Measurements from ENCODE around the gene PVR. TPM values are rescaled to one million over a fixed set of nuclear protein-coding genes. Genes with fewer than 3 reads are reported as not detected.
"Not testable (repeated sequence)": the region's sequence is repeated elsewhere in the genome, so short reads cannot be mapped to it uniquely, and the experiment has no call there.

PVR gene
- total RNA-seq, 2 donors from 2014 or later = 27.5 to 64.7 TPM

GRCh38 chr19:44663996-44664395 is 20.3 kb downstream of the PVR start:
- ATAC-seq (no peak), DNase-seq (no peak)
- intact Hi-C loops (cut with DNase I) = no loop called here

- no peak for ATAC-seq
- intact Hi-C loops (cut with DNase I) = no loop called here
- no peak for DNase-seq
These were observed 21.3 kb downstream of the PVR start for GRCh38 chr19:44664976-44665375.

GRCh38 chr19:44666852-44667556 is 23.3 kb downstream of the PVR start:
- intact Hi-C loops (cut with DNase I) = no loop called here
- ATAC-seq (peak in 1 of 2 donors; percentile 9), DNase-seq (no peak)

- intact Hi-C loops (cut with DNase I) = no loop called here
- no peak for ATAC-seq
- no peak for DNase-seq
These were observed 25.5 kb downstream of the PVR start for GRCh38 chr19:44668985-44669764.

GRCh38 chr19:44670027-44670426 is 26.3 kb downstream of the PVR start:
- DNase-seq; ATAC-seq; intact Hi-C loops (cut with DNase I): not testable (repeated sequence)

GRCh38 chr19:44671400-44671799 is 27.7 kb downstream of the PVR start, which contains the start of gene CEACAM19:
TSS of gene CEACAM19 (plus strand) at chr19:44671482. CDS start at chr19:44671932, 450 bp downstream.
- intact Hi-C loops (cut with DNase I) = no loop called here
- DNase-seq (no peak), ATAC-seq (no peak)

- ATAC-seq (no peak), DNase-seq (no peak)
- intact Hi-C loops (cut with DNase I) = no loop called here
These were observed 28.5 kb downstream of the PVR start for GRCh38 chr19:44672226-44672625.

- intact Hi-C loops (cut with DNase I) = no loop called here
- no peak for DNase-seq
- ATAC-seq = no peak
These were observed 29.8 kb downstream of the PVR start for GRCh38 chr19:44673510-44673909.

- ATAC-seq (no peak), DNase-seq (no peak)
- intact Hi-C loops (cut with DNase I) = no loop called here
These were observed 31.8 kb downstream of the PVR start for GRCh38 chr19:44675521-44675920.

- ATAC-seq = no peak
- DNase-seq = no peak
- intact Hi-C loops (cut with DNase I) = no loop called here
These were observed 33.5 kb downstream of the PVR start for GRCh38 chr19:44677019-44677811.

GRCh38 chr19:44680536-44680935 is 36.8 kb downstream of the PVR start:
- no peak for ATAC-seq
- no peak for DNase-seq
- intact Hi-C loops (cut with DNase I) = no loop called here

GRCh38 chr19:44681992-44682790 is 38.5 kb downstream of the PVR start:
- DNase-seq = no peak
- intact Hi-C loops (cut with DNase I) = no loop called here

GRCh38 chr19:44682807-44683206 is 39.1 kb downstream of the PVR start:
- DNase-seq (no peak), ATAC-seq (no peak)
- intact Hi-C loops (cut with DNase I) = no loop called here

More at GRCh38 chr19:44681992-44682790, 38.5 kb downstream of the PVR start:
- ATAC-seq = no peak

- intact Hi-C loops (cut with DNase I) = no loop called here
- ATAC-seq (peak in 1 of 2 donors; percentile 6), DNase-seq (no peak)
These were observed 39.9 kb downstream of the PVR start for GRCh38 chr19:44683434-44684210.

GRCh38 chr19:44684396-44684795 is 40.7 kb downstream of the PVR start:
- DNase-seq; intact Hi-C loops (cut with DNase I); ATAC-seq: not testable (repeated sequence)

- DNase-seq = peak; percentile 76
- intact Hi-C loops (cut with DNase I) = loop anchor here in 1 of 2 donors (5.0 kb wide), 1 partner anchor 162 kb away; the partner anchor contains the start of gene NECTIN2
- peak; percentile 64 to 65 for ATAC-seq
These were observed 41.5 kb downstream of the PVR start for GRCh38 chr19:44684892-44685863.

GRCh38 chr19:44685877-44686276 is 42.2 kb downstream of the PVR start:
- ATAC-seq (peak in 1 of 2 donors; percentile 41), DNase-seq (no peak)
- intact Hi-C loops (cut with DNase I) = loop anchor here in 1 of 2 donors (5.0 kb wide), 1 partner anchor 161 kb away; the partner anchor contains the start of gene NECTIN2

All from left cardiac atrium (tissue), 4 donors.